ENCODE results near the gene GALT. TPM values are rescaled to one million over a fixed set of nuclear protein-coding genes. Genes with fewer than 3 reads are reported as not detected.
A peak's percentile ranks its signal among the peaks of the same experiment; 100 is the strongest.

GALT gene
- total RNA-seq, 1 donor from 2014 or later: 52.5 TPM

DNA sequence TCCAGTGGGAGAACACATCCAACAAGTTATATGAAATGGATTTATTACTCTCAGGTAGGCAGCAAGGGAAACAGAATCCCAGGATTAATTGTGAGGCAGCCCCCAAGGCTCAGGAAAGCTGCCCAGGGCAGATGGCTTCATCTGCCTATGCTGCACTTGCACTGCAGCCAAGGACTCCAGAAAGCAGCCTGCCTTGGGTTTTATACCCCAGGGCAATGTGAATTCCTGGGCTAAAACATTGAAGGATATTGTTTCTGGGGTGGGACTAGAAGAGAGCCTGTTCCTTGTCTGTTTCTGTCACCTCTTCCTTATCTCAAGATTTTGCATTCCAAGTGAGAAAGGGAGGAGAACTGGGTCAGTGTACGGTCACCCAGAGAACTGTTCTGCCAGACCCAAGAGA lies 24.8 kb downstream of the GALT start:
- H3K9me3 ChIP-seq: no peaks in the 10 kb centered on the region
- no peaks in the 10 kb centered on the region for H3K36me3 ChIP-seq
- no peak for DNase-seq (ENCODE audit: extremely low spot score in 2 of 2)
- H3K4me1 ChIP-seq: peaks cover 14% of the 10 kb centered on the region
- H3K27ac ChIP-seq: no peak overlapping the region
- TF ChIP-seq, protein P1, sequence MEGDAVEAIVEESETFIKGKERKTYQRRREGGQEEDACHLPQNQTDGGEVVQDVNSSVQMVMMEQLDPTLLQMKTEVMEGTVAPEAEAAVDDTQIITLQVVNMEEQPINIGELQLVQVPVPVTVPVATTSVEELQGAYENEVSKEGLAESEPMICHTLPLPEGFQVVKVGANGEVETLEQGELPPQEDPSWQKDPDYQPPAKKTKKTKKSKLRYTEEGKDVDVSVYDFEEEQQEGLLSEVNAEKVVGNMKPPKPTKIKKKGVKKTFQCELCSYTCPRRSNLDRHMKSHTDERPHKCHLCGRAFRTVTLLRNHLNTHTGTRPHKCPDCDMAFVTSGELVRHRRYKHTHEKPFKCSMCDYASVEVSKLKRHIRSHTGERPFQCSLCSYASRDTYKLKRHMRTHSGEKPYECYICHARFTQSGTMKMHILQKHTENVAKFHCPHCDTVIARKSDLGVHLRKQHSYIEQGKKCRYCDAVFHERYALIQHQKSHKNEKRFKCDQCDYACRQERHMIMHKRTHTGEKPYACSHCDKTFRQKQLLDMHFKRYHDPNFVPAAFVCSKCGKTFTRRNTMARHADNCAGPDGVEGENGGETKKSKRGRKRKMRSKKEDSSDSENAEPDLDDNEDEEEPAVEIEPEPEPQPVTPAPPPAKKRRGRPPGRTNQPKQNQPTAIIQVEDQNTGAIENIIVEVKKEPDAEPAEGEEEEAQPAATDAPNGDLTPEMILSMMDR (IDR thresholded peaks at IDR 0.05): no peak
- TF ChIP-seq POLR2AphosphoS5 (IDR thresholded peaks at IDR 0.05; ENCODE audit: insufficient read depth in 1 of 2, low read depth in 1 of 2): no peak
- TF ChIP-seq POLR2A (IDR thresholded peaks at IDR 0.05): no peak
- H3K4me3 ChIP-seq: no peak overlapping the region
- H3K27me3 ChIP-seq: no peaks in the 10 kb centered on the region
- intact Hi-C loops (cut with DNase I): no loop called here

DNA sequence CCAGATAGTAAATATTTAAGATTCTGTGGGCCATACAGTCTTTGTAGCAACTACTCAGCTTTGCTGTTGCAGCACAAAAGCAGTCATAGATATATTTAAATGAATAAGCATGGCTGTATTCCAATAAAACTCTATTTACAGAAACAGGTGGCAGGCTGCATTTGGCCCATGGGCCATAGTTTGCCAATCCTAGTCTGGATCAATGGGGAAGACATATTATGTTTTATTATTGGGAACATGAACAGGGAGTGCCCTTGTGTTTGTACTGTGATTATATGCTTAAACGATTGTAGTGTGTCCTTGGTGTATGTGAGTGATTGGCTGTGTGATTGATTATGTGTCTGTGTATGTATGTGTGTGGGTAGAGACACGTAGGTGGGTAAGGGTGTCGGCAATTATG lies 28.0 kb downstream of the GALT start:
- intact Hi-C loops (cut with DNase I): no loop called here
- TF ChIP-seq POLR2AphosphoS5 (IDR thresholded peaks at IDR 0.05; ENCODE audit: insufficient read depth in 1 of 2, low read depth in 1 of 2): no peak
- no peak for DNase-seq (ENCODE audit: extremely low spot score in 2 of 2)
- H3K4me1 ChIP-seq: no peaks in the 10 kb centered on the region
- no peak overlapping the region for H3K4me3 ChIP-seq
- H3K9me3 ChIP-seq: no peaks in the 10 kb centered on the region
- H3K27ac ChIP-seq: no peak overlapping the region
- H3K27me3 ChIP-seq: no peaks in the 10 kb centered on the region
- H3K36me3 ChIP-seq: no peaks in the 10 kb centered on the region

DNA sequence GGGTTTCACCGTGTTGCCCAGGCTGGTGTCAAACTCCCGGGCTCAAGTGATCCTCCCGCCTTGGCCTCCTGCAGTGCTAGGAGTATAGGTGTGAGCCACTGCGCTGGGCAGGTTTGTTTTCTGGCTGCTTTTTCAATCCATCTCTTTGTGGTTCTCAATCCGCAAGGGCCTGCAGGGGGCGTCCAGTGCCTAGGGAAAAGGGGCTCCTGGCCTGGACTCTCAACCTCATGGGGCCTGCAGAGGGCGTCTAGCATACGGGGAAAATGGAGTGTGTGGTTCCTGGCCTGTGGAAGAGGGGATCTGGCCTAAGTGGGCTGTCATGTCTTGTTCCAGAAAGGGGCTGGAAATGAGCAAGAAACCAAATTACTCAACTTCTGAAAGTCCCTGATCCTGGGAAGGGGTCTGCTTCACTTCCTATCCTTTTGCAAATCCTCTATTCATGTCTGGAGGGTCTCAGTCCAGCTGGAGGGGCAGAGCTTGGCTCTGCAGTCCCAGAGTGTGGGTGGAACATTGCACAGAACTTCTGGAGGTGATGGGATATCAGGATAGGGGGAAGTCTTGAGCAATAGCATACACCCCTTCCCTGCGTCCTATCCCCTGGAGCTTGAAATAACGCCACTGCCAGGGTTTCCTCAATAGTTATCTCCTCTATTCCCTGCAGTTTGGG lies 28.7 kb downstream of the GALT start:
- Histone ChIP-seq H3K4me1 (no peaks in the 10 kb centered on the region), H3K27me3 (no peaks in the 10 kb centered on the region), H3K9me3 (no peaks in the 10 kb centered on the region), H3K4me3 (no peak overlapping the region), H3K36me3 (no peaks in the 10 kb centered on the region), H3K27ac (no peak overlapping the region)
- DNase-seq (ENCODE audit: extremely low spot score in 2 of 2): no peak
- TF ChIP-seq, protein P1 (IDR thresholded peaks at IDR 0.05): peak in 2 of 3 experiments; percentile 18 to 45
- no peak for TF ChIP-seq POLR2A (IDR thresholded peaks at IDR 0.05)
- intact Hi-C loops (cut with DNase I): no loop called here

DNA sequence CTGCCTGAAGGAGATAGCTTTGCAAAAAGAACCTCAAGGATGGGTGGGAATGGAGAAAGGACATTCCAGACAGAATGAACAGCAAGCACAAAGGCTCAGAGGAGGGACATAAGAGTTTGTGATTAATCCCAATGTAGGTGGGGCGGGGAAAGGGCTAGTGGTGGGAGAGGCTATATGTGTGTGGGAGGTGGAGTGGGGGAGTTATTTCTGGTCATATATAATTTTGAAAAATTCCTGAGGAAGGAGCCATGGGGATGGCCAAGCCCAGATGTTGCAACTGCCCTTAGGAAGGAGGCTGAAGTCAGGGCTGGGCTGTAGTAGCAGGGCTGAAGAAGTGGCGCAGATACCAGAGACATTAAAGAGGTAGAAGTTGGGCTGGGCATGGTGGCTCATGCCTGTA lies 29.4 kb downstream of the GALT start:
- Histone ChIP-seq H3K36me3 (no peaks in the 10 kb centered on the region), H3K27ac (no peak overlapping the region), H3K4me1 (no peaks in the 10 kb centered on the region), H3K9me3 (no peaks in the 10 kb centered on the region), H3K4me3 (no peak overlapping the region), H3K27me3 (no peaks in the 10 kb centered on the region)
- intact Hi-C loops (cut with DNase I): no loop called here
- DNase-seq (ENCODE audit: extremely low spot score in 2 of 2): no peak
- no peak for TF ChIP-seq POLR2AphosphoS5 (IDR thresholded peaks at IDR 0.05; ENCODE audit: insufficient read depth in 1 of 2, low read depth in 1 of 2)
- TF ChIP-seq POLR2A (IDR thresholded peaks at IDR 0.05): no peak
- TF ChIP-seq, protein P1 (IDR thresholded peaks at IDR 0.05): no peak

DNA sequence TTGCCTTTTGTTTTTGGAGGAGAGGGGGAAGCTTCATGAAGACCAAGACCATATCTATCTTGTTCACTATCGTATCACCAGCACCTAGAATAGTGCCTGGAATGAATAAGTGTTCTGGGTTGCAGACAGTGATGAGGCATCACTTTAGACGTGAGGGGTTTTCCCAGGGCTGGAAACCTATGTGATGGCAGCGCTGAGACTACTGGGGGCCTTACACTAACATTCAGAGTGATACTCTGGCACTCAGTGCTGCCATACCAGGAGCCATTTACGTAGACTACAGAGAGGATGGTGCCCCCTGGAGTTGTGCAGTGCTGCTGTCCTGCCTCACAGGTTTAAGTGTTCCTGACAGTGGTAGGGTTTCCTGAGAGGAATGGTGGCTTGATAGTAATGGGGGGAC lies 37.7 kb downstream of the GALT start:
- Histone ChIP-seq H3K27ac (no peak overlapping the region), H3K9me3 (no peaks in the 10 kb centered on the region), H3K36me3 (no peaks in the 10 kb centered on the region), H3K4me1 (peaks cover 12% of the 10 kb centered on the region), H3K4me3 (no peak overlapping the region), H3K27me3 (no peaks in the 10 kb centered on the region)
- TF ChIP-seq POLR2AphosphoS5 (IDR thresholded peaks at IDR 0.05; ENCODE audit: insufficient read depth in 1 of 2, low read depth in 1 of 2) (no peak), POLR2A (IDR thresholded peaks at IDR 0.05) (no peak)
- TF ChIP-seq, protein P1 (IDR thresholded peaks at IDR 0.05): no peak
- intact Hi-C loops (cut with DNase I): no loop called here
- no peak for DNase-seq (ENCODE audit: extremely low spot score in 2 of 2)

Data from vagina (tissue), 2 donors.